Measurements from ENCODE around the gene DNAJC5. TPM values are rescaled to one million over a fixed set of nuclear protein-coding genes. Genes with fewer than 3 reads are reported as not detected.
"Not testable (repeated sequence)": the region's sequence is repeated elsewhere in the genome, so short reads cannot be mapped to it uniquely, and the experiment has no call there.

The DNAJC5 gene
- total RNA-seq, 1 donor from 2014 or later: 53.9 TPM

DNA sequence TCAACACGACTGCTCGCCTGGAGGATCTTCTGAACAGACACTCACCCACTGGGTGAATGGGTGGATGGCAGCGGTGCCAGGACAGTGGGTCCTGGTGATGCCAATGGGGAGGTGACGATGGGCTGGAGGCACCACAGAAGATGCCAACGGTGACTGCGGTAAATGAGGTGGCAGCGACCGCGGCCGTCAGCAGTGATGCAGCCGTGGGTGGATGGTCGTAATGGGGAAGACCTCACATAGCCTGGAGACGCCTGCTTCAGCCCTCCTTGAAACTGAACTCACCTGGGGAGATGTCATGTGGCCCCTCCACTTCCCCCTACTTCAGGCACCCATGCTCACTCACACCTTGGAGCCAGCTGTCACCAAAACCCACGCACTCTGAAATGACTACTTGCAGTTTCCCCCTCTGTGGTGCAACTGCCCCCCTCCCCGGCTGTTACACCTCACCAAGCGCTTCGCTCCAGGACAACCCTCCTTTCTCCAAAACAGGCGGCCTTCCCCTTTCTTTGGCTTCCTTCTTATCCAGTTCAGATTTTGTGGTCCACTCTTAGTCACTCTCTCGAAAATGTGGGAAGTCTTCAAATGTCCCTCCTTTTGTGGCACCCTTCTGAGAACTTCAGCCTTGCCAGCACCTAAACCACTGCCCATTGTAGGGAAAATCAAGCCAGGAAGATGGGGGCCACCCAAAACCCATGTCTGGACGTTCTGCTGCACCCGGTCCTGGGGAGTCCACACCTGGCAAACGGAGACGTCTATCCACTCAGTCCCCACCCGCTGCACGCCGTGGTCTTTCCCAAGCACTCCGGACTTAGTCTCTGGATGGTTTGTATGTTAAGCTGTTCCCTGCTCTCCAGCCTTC lies 44.0 kb upstream of the DNAJC5 start:
- Histone ChIP-seq H3K4me3 (ENCODE audit: low read depth, low read length) (no peak overlapping the region), H3K36me3 (ENCODE audit: control insufficient read depth, insufficient read depth, low read length) (no peaks in the 10 kb centered on the region), H3K27me3 (ENCODE audit: control insufficient read depth, insufficient read depth, low read length) (peaks cover 34% of the 10 kb centered on the region)
- no peak for DNase-seq (ENCODE audit: low read depth)
- no peak for TF ChIP-seq CTCF (IDR thresholded peaks at IDR 0.05; ENCODE audit: insufficient read depth, low read length, poor library complexity, severe bottlenecking)

DNA sequence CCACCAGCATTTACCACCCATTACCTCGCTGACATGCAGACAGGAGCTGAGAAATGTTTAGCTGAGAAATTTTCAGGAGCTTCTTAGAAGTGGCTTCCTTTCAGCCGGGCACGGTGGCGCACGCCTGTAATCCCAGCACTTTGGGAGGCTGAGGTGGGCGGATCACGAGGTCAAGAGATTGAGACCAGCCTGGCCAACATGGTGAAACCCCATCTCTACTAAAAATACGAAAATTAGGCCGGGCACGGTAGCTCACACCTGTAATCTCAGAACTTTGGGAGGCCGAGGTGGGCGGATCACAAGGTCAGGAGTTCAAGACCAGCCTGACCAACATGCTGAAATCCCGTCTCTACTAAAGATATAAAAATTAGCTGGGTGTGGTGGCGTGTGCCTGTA lies 43.4 kb upstream of the DNAJC5 start:
- not testable (repeated sequence) for H3K36me3 ChIP-seq (ENCODE audit: control insufficient read depth, insufficient read depth, low read length); H3K4me3 ChIP-seq (ENCODE audit: low read depth, low read length); DNase-seq (ENCODE audit: low read depth)
- peaks cover 33% of the 10 kb centered on the region for H3K27me3 ChIP-seq (ENCODE audit: control insufficient read depth, insufficient read depth, low read length)

DNA sequence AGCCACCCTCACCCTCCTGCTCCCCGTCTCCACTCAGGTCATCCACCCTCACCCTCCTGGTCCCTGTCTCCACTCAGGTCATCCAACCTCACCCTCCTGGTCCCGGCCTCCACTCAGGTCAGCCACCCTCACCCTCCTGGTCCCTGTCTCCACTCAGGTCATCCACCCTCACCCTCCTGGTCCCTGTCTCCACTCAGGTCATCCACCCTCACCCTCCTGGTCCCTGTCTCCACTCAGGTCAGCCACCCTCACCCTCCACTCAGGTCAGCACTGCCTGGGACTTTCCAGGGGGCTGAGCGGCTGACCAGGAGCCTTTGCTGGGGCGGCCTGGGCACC lies 41.2 kb upstream of the DNAJC5 start:
- not testable (repeated sequence) for DNase-seq (ENCODE audit: low read depth); H3K4me3 ChIP-seq (ENCODE audit: low read depth, low read length); H3K36me3 ChIP-seq (ENCODE audit: control insufficient read depth, insufficient read depth, low read length)
- H3K27me3 ChIP-seq (ENCODE audit: control insufficient read depth, insufficient read depth, low read length): peaks cover 22% of the 10 kb centered on the region

DNA sequence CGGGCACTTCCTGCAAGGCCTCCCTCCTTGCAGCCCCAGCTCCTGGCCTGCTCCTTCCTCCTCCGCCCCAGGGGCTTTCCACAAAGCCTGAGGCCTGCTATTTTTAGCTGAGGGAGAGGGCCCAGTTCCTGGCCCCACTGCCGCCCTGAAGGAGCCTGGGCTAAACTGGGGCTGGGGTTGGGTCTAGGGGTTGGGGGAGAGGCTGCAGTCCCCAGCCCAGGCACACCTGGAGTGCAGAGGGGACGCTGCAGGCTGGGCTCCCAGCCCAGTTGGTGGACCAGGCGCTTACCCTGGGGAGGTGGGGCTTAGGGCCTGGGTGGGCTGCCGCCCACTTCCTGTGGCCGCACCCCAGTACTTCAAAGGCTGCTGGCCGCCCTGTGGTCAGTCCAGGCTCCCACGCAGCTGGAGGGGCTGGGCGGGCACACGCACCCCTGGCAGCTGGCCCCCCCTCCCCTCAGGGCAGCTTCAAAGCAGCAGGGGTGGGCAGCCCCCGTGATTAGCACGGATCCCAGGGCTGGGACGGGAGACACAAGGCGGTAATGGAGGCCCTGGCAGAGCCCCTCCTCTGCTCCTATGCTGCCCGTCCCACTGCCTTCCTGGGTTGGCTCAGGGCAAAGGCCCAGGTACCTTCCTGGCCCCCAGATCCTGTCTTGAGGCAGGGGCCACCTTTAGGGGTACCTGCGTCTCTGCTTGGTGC lies 40.7 kb upstream of the DNAJC5 start:
- H3K36me3 ChIP-seq (ENCODE audit: control insufficient read depth, insufficient read depth, low read length): no peaks in the 10 kb centered on the region
- H3K27me3 ChIP-seq (ENCODE audit: control insufficient read depth, insufficient read depth, low read length): peaks cover 22% of the 10 kb centered on the region
- TF ChIP-seq CTCF (IDR thresholded peaks at IDR 0.05; ENCODE audit: insufficient read depth, low read length, poor library complexity, severe bottlenecking): no peak
- no peak for DNase-seq (ENCODE audit: low read depth)
- H3K4me3 ChIP-seq (ENCODE audit: low read depth, low read length): no peak overlapping the region

DNA sequence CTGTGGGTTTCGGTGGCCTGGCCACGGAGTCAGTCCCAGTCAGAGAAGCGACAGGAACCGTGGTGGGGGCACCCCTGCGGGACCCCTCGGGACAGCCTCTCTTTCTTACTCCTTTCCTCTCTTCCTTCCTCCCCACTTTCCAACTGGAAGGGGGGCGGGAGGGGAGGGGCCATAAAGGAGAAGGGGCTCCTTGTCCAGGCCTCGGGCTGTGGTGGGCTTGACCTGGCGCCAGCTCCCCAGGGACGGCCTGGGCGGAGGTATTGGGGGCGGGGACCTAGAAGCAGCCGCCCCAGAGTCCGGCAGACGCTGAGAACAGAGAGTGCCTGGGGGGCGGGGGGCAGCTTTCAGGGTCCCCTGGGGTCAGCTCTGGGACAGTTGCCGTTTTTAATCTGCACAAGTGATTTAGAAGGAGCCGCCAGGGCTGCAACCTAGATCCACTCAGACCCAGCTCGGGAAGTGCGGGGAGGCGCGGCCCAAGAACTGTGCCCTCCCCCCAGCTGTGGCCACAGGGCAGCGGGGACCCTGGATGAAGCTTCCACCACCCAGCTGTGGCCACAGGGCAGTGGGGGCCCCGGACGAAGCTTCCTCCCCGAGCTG lies 40.1 kb upstream of the DNAJC5 start:
- no peak for TF ChIP-seq CTCF (IDR thresholded peaks at IDR 0.05; ENCODE audit: insufficient read depth, low read length, poor library complexity, severe bottlenecking)
- H3K4me3 ChIP-seq (ENCODE audit: low read depth, low read length): no peak overlapping the region
- DNase-seq (ENCODE audit: low read depth): no peak
- H3K36me3 ChIP-seq (ENCODE audit: control insufficient read depth, insufficient read depth, low read length): no peaks in the 10 kb centered on the region
- peaks cover 22% of the 10 kb centered on the region for H3K27me3 ChIP-seq (ENCODE audit: control insufficient read depth, insufficient read depth, low read length)

- Histone ChIP-seq H3K4me3 (ENCODE audit: low read depth, low read length) (no peak overlapping the region), H3K36me3 (ENCODE audit: control insufficient read depth, insufficient read depth, low read length) (no peaks in the 10 kb centered on the region), H3K27me3 (ENCODE audit: control insufficient read depth, insufficient read depth, low read length) (peaks cover 22% of the 10 kb centered on the region)
- no peak for TF ChIP-seq CTCF (IDR thresholded peaks at IDR 0.05; ENCODE audit: insufficient read depth, low read length, poor library complexity, severe bottlenecking)
- DNase-seq (ENCODE audit: low read depth): no peak
Observed at GRCh38 chr20:63855363-63856097, 39.4 kb upstream of the DNAJC5 start.

Measured in kidney epithelial cell (primary cell).